ENCODE data around the gene MSH3.

DNA sequence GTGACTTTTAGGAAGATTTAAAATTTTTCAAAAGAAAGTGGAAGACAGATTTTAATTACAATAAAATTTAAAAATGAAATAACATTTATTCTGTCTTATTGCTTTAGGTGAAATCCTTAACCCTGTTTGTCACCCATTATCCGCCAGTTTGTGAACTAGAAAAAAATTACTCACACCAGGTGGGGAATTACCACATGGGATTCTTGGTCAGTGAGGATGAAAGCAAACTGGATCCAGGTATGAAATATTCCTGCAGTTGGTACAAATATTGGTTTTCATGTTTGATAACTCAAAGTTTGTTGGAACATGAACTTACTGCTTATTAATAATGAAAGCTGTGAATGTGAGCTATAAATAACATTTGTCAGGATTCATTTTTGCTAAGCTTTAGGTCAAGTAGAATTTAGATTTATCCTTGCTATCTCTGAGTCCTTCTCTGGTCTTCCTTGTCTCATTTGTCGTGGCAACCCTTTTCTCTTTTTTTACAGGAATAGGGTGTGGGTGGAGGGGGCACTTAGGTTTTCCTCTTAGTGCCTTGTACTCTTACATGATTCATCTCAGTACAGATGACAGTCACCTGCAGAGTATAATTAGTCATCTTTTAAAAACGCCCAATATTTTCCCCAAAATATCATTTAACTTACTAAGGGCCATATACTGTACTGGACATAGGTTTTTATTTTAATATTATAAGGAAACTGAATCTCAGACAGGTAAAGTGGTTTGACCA, 210.4 kb downstream of the MSH3 start:
- TF ChIP-seq YY1 (IDR thresholded peaks at IDR 0.05; ENCODE audit: insufficient read depth, insufficient read length) (no peak), ZNF274 (IDR thresholded peaks at IDR 0.05; ENCODE audit: low read depth, low read length) (no peak), SUZ12 (IDR thresholded peaks at IDR 0.05; ENCODE audit: extremely low read depth, insufficient read depth, insufficient read length) (no peak)
